ENCODE measurements around the gene COX6B1.
"Not testable (repeated sequence)": the region's sequence is repeated elsewhere in the genome, so short reads cannot be mapped to it uniquely, and the experiment has no call there.

COX6B1 gene

DNA sequence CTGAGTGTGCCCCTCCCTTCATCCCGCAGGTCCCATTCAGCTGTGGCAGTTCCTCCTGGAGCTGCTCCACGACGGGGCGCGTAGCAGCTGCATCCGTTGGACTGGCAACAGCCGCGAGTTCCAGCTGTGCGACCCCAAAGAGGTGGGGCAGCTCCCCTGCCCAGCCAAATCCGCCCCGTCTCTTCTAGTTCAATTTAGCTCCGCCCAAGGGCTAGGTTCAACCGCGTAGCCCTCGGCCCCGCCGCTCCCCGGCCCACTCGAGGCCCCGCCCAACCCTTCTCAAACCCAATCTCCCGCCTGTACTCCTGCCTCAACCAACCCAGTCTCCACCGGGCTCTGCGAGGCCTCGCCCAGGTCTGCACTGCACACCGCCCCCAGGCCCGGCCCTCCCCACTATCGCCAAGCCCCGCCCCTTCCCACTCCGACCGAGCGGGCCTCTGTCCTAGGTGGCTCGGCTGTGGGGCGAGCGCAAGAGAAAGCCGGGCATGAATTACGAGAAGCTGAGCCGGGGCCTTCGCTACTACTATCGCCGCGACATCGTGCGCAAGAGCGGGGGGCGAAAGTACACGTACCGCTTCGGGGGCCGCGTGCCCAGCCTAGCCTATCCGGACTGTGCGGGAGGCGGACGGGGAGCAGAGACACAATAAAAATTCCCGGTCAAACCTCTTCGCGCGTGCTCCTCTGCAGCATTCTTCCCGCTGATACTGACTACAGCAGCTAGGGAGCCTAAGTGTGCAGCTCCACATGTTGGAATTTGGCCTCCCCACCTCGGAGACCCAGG, 3.7 kb upstream of the COX6B1 start:
- Histone ChIP-seq H3K36me3 (ENCODE audit: control insufficient read depth, insufficient read depth, low read length) (no peaks in the 10 kb centered on the region), H3K27me3 (ENCODE audit: control insufficient read depth, insufficient read depth, low read length) (no peaks in the 10 kb centered on the region), H3K9me3 (ENCODE audit: control insufficient read depth, insufficient read depth, low read length) (no peaks in the 10 kb centered on the region), H3K27ac (ENCODE audit: low read length) (no peak overlapping the region), H3K4me3 (ENCODE audit: low read length) (peak overlapping the region; percentile 38; the same call in 1 of the 2 replicates), H3K4me1 (ENCODE audit: control insufficient read depth, insufficient read depth, low read length) (peaks cover 5% of the 10 kb centered on the region; the same call in 1 of the 2 replicates)
- DNase-seq (ENCODE audit: low read depth, low spot score): peak; percentile 89
- WGBS (ENCODE audit: insufficient coverage, insufficient read length): no CpG with 5 or more reads among the region's 60 CpGs

DNA sequence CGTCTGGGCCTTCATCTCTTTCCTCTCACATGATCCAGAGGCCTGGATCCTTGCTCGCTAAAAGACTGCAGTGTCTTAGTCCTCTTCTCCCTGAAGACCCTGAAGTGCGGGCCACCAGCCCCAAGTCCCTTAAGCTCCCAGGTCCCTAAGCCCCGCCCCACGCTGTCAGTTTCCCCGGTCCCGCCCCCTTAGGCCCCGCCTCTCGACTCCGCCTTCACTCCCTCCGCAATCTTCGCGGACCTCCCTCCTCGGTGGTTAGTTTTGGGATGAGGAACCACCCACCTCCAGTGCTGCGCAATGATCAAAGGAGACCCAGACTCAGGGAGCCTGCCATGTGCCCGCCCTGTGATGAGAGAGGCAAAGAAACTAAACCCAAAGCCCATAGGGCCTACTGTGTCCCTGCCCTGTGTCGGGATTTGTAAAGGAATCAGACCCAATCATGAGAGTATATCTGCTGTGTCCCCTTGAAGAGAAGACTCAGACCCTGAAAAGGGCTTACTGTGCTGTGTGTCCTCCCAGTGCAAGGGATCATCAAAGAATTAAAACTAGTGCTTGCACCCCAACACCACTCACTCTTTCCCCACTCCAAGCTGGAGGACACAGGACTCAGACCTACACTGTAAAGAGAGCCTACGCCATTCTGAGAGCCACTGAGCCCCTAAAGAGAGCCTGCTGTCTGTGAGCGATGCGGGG, 3.0 kb upstream of the COX6B1 start:
- Histone ChIP-seq H3K9me3 (ENCODE audit: control insufficient read depth, insufficient read depth, low read length) (no peaks in the 10 kb centered on the region), H3K27me3 (ENCODE audit: control insufficient read depth, insufficient read depth, low read length) (no peaks in the 10 kb centered on the region), H3K4me3 (ENCODE audit: low read length) (peak overlapping the region; percentile 21; the same call in 1 of the 2 replicates), H3K36me3 (ENCODE audit: control insufficient read depth, insufficient read depth, low read length) (no peaks in the 10 kb centered on the region), H3K4me1 (ENCODE audit: control insufficient read depth, insufficient read depth, low read length) (peaks cover 5% of the 10 kb centered on the region; the same call in 1 of the 2 replicates), H3K27ac (ENCODE audit: low read length) (no peak overlapping the region)
- WGBS (ENCODE audit: insufficient coverage, insufficient read length): no CpG with 5 or more reads among the region's 20 CpGs
- DNase-seq (ENCODE audit: low read depth, low spot score): no peak

DNA sequence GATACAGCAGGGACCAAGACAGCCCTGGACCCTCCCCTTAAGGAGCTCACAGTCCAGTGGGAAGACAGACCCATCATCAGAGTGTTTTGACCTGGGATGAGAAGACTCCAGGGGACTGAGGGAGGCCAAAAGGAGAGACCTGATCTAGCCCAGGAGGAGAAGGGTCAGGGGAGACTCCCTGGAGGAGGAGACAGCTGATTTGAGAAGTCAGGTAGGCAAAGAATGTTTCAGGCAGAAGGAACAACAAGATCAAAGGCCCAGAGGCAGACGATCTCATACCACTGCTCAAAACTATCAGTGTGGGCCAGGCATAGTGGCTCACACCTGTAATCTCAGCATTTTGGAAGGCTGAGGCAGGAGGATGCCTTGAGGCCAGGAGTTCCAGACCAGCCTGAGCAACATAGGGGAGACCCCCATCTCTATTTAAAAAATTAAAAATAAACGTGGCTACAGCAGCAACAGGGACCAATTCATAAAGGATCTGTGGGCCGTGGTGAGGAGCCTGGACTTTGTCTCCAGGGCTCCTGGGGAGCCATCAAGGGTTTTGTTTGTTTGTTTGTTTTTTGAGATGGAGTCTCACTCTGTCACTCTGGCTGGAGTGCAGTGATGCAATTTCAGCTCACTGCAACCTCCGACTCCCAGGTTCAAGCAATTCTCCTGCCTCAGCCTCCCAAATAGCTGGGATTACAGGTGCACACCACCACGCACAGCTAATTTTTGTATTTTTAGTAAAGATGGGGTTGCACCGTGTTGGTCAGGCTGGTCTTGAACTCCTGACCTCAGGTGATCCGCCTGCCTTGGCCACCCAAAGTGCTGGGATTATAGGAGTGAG, 2.2 kb upstream of the COX6B1 start:
- no peak overlapping the region for H3K4me3 ChIP-seq (ENCODE audit: low read length)
- H3K27me3 ChIP-seq (ENCODE audit: control insufficient read depth, insufficient read depth, low read length): no peaks in the 10 kb centered on the region
- no peaks in the 10 kb centered on the region for H3K9me3 ChIP-seq (ENCODE audit: control insufficient read depth, insufficient read depth, low read length)
- peaks cover 5% of the 10 kb centered on the region; the same call in 1 of the 2 replicates for H3K4me1 ChIP-seq (ENCODE audit: control insufficient read depth, insufficient read depth, low read length)
- no CpG with 5 or more reads among the region's 7 CpGs for WGBS (ENCODE audit: insufficient coverage, insufficient read length)
- no peak for DNase-seq (ENCODE audit: low read depth, low spot score)
- 0 out of 2 replicates have a peak, but pooled peaks cover 2% of the 10 kb centered on the region for H3K36me3 ChIP-seq (ENCODE audit: control insufficient read depth, insufficient read depth, low read length)
- no peak overlapping the region for H3K27ac ChIP-seq (ENCODE audit: low read length)

DNA sequence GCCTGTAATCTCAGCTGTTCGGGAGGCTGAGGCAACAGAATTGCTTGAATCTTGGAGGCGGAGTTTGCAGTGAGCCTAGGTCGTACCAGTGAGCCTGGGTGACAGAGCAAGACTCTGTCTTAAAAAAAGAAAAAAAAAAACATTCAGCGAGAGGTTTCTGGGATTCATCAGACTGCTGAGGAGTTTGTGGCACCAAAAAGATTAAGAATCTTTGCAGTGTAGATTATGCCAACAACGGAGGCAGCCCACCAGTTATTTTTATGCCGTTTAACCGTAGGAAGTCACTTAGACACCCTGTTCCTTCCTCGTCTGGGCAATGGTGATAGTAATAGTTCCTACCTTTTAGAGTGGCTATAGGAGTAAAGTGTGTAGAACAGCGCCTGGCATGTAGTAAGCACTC, 2.5 kb downstream of the COX6B1 start:
- Histone ChIP-seq H3K4me1 (ENCODE audit: control insufficient read depth, insufficient read depth, low read length) (no peaks in the 10 kb centered on the region), H3K36me3 (ENCODE audit: control insufficient read depth, insufficient read depth, low read length) (peaks cover 16% of the 10 kb centered on the region), H3K9me3 (ENCODE audit: control insufficient read depth, insufficient read depth, low read length) (no peaks in the 10 kb centered on the region), H3K27me3 (ENCODE audit: control insufficient read depth, insufficient read depth, low read length) (no peaks in the 10 kb centered on the region), H3K27ac (ENCODE audit: low read length) (no peak overlapping the region), H3K4me3 (ENCODE audit: low read length) (no peak overlapping the region)
- no peak for DNase-seq (ENCODE audit: low read depth, low spot score)
- no CpG with 5 or more reads among the region's 9 CpGs for WGBS (ENCODE audit: insufficient coverage, insufficient read length)

DNA sequence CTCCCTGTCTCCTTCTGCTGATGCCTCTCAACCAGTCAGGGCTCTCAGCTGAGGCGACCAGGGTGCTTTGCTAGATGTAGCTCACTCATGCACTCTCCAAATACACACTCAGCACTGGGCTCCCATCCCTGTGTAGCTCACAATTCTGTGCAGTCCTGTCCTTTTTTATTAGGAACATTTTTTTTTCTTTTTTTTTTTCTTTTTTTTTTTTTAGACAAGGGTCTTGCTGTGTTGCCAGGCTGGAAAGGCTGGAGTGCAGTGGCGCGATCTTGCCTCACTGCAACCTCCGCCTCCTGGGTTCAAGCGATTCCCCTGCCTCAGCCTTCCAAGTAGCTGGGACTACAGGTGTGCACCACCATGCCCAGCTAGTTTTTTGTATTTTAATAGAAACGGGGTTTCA, 6.7 kb downstream of the COX6B1 start:
- WGBS (ENCODE audit: insufficient coverage, insufficient read length): no CpG with 5 or more reads among the region's 6 CpGs
- not testable (repeated sequence) for H3K27me3 ChIP-seq (ENCODE audit: control insufficient read depth, insufficient read depth, low read length); DNase-seq (ENCODE audit: low read depth, low spot score); H3K9me3 ChIP-seq (ENCODE audit: control insufficient read depth, insufficient read depth, low read length); H3K4me3 ChIP-seq (ENCODE audit: low read length); H3K4me1 ChIP-seq (ENCODE audit: control insufficient read depth, insufficient read depth, low read length); H3K27ac ChIP-seq (ENCODE audit: low read length)
- peaks cover 25% of the 10 kb centered on the region for H3K36me3 ChIP-seq (ENCODE audit: control insufficient read depth, insufficient read depth, low read length)

DNA sequence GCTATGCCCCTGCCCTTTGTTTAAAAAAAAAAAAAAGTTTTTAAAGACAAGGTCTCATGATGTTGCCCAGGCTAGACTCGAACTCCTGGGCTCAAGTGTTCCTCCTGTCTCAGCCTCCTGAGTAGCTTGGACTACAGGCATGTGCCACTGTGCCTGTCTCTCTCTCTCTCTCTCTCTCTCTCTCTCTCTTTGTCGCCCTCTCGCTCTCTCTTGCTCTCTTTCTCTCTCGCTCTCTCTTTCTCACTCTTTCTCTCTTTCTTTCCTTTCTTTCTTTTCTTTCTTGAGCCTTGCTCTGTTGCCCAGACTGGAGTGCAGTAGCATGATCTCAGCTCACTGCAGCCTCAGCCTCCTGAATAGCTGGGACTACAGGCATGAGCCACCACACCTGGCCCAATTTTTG, 7.5 kb downstream of the COX6B1 start:
- DNase-seq (ENCODE audit: low read depth, low spot score): no peak
- no peaks in the 10 kb centered on the region for H3K9me3 ChIP-seq (ENCODE audit: control insufficient read depth, insufficient read depth, low read length)
- no peaks in the 10 kb centered on the region for H3K4me1 ChIP-seq (ENCODE audit: control insufficient read depth, insufficient read depth, low read length)
- no peak overlapping the region for H3K4me3 ChIP-seq (ENCODE audit: low read length)
- H3K36me3 ChIP-seq (ENCODE audit: control insufficient read depth, insufficient read depth, low read length): peaks cover 25% of the 10 kb centered on the region
- WGBS (ENCODE audit: insufficient coverage, insufficient read length): no CpG with 5 or more reads among the region's 4 CpGs
- no peak overlapping the region for H3K27ac ChIP-seq (ENCODE audit: low read length)
- no peaks in the 10 kb centered on the region for H3K27me3 ChIP-seq (ENCODE audit: control insufficient read depth, insufficient read depth, low read length)

DNA sequence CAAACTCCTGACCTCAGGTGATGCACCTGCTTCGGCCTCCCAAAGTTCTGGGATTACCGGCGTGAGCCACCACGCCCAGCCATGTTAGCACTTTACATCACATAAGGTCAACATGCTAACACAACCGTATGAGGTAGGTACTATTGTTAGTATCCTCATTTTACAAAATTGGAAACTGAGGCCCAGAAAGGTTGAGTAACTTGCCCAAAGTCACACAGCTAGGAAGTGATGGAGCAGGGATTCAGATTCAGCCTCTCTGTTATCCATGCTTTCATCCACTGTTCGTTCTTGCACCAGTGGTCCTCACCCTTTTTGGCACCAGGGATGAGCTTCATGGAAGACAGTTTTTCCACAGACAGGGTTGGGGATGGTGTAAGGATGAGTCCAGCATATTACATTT, 8.6 kb downstream of the COX6B1 start:
- H3K9me3 ChIP-seq (ENCODE audit: control insufficient read depth, insufficient read depth, low read length): no peaks in the 10 kb centered on the region
- H3K4me3 ChIP-seq (ENCODE audit: low read length): no peak overlapping the region
- no peaks in the 10 kb centered on the region for H3K4me1 ChIP-seq (ENCODE audit: control insufficient read depth, insufficient read depth, low read length)
- no peak overlapping the region for H3K27ac ChIP-seq (ENCODE audit: low read length)
- DNase-seq (ENCODE audit: low read depth, low spot score): no peak
- H3K27me3 ChIP-seq (ENCODE audit: control insufficient read depth, insufficient read depth, low read length): no peaks in the 10 kb centered on the region
- WGBS (ENCODE audit: insufficient coverage, insufficient read length): no CpG with 5 or more reads among the region's 6 CpGs
- H3K36me3 ChIP-seq (ENCODE audit: control insufficient read depth, insufficient read depth, low read length): peaks cover 17% of the 10 kb centered on the region

DNA sequence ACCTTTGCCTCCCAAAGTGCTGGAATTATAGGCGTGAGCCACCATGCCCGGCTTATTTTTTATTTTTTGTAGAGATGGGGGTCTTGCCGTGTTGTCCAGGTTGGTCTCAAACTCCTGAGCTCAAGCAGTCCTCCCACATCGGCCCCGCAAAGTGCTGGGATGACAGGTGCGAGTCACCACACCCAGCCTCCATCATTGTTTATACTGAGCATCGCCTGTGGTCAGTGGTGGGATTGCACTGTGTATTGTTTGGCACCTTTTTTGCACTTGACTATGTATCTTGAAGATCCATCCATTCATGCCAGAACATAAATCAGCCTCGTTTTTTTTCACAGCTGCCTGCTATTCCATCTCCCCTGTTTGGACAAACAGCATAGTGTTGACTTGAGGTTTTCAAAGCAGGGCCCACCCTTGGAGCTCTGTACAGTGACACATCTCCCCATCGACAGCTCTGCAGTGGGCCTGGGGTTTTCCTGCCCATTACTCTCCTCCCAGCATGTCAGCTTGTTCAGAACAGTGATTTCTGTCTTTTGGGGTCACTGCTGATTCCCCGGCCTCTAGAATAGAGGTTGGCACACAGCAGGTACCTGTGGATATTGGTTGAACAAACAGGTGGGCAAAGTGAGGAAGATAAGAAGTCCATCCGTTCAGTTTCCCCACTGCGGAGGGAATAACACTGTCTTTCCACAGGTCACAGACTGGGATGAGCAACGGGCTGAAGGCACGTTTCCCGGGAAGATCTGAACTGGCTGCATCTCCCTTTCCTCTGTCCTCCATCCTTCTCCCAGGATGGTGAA, 10.0 kb downstream of the COX6B1 start:
- Histone ChIP-seq H3K4me1 (ENCODE audit: control insufficient read depth, insufficient read depth, low read length) (no peaks in the 10 kb centered on the region), H3K27me3 (ENCODE audit: control insufficient read depth, insufficient read depth, low read length) (no peaks in the 10 kb centered on the region), H3K4me3 (ENCODE audit: low read length) (no peak overlapping the region), H3K9me3 (ENCODE audit: control insufficient read depth, insufficient read depth, low read length) (no peaks in the 10 kb centered on the region), H3K36me3 (ENCODE audit: control insufficient read depth, insufficient read depth, low read length) (peaks cover 17% of the 10 kb centered on the region), H3K27ac (ENCODE audit: low read length) (no peak overlapping the region)
- no peak for DNase-seq (ENCODE audit: low read depth, low spot score)
- no CpG with 5 or more reads among the region's 15 CpGs for WGBS (ENCODE audit: insufficient coverage, insufficient read length)

DNA sequence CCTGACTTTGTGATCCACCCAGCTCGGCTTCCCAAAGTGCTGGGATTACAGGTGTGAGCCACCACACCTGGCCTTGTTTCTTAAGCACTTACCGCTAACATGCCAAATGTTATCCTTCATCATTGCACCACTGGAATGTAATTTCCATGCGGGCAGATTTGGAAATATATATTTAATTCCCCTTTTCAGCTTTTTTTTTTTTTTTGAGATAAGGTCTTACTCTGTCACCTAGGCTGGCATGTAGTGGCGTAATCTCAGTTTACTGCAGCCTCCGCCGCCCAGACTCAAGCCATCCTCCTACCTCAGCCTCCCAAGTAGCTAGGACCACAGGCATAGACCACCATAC, 13.8 kb downstream of the COX6B1 start:
- DNase-seq (ENCODE audit: low read depth, low spot score): no peak
- H3K27ac ChIP-seq (ENCODE audit: low read length): no peak overlapping the region
- H3K27me3 ChIP-seq (ENCODE audit: control insufficient read depth, insufficient read depth, low read length): no peaks in the 10 kb centered on the region
- no peaks in the 10 kb centered on the region for H3K4me1 ChIP-seq (ENCODE audit: control insufficient read depth, insufficient read depth, low read length)
- no peak overlapping the region for H3K4me3 ChIP-seq (ENCODE audit: low read length)
- H3K36me3 ChIP-seq (ENCODE audit: control insufficient read depth, insufficient read depth, low read length): peaks cover 6% of the 10 kb centered on the region; the same call in 1 of the 2 replicates
- whole genome bisulfite sequencing (ENCODE audit: insufficient coverage, insufficient read length): no CpG with 5 or more reads among the region's 6 CpGs
- no peaks in the 10 kb centered on the region for H3K9me3 ChIP-seq (ENCODE audit: control insufficient read depth, insufficient read depth, low read length)

DNA sequence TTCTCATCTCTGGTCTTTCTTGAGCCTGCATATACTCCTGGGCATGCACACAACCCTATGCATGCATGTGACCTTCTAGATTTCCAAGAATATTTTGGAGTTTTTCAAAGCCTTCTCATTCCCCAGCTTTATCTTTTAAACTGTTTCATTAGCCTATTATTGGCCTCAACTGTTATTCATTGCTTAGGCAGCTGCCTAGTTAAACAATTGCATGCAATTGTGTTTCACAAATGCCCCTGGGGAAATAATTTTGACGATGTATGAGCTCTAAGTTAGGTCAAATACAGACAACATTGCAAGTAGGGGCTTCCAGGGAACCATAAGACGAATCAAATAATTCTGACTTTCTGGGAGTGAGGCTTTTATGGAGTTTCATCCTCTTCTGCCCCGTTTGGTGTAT, 15.9 kb downstream of the COX6B1 start:
- Histone ChIP-seq H3K4me3 (ENCODE audit: low read length) (no peak overlapping the region), H3K27me3 (ENCODE audit: control insufficient read depth, insufficient read depth, low read length) (no peaks in the 10 kb centered on the region), H3K36me3 (ENCODE audit: control insufficient read depth, insufficient read depth, low read length) (no peaks in the 10 kb centered on the region), H3K27ac (ENCODE audit: low read length) (no peak overlapping the region), H3K9me3 (ENCODE audit: control insufficient read depth, insufficient read depth, low read length) (no peaks in the 10 kb centered on the region), H3K4me1 (ENCODE audit: control insufficient read depth, insufficient read depth, low read length) (no peaks in the 10 kb centered on the region)
- DNase-seq (ENCODE audit: low read depth, low spot score): no peak
- no CpG with 5 or more reads among the region's 3 CpGs for WGBS (ENCODE audit: insufficient coverage, insufficient read length)

Data from iPS DF 6.9 (cell line).